ENCODE data around the gene EEF1G. TPM values are rescaled to one million over a fixed set of nuclear protein-coding genes. Genes with fewer than 3 reads are reported as not detected.
A peak's percentile ranks its signal among the peaks of the same experiment; 100 is the strongest.

The EEF1G gene
- total and polyA plus RNA-seq, 2 of the 13 experiments (the other 11 are each of a cell fraction or from before 2014, with no cell fraction given): 1,787 to 2,144 TPM

DNA sequence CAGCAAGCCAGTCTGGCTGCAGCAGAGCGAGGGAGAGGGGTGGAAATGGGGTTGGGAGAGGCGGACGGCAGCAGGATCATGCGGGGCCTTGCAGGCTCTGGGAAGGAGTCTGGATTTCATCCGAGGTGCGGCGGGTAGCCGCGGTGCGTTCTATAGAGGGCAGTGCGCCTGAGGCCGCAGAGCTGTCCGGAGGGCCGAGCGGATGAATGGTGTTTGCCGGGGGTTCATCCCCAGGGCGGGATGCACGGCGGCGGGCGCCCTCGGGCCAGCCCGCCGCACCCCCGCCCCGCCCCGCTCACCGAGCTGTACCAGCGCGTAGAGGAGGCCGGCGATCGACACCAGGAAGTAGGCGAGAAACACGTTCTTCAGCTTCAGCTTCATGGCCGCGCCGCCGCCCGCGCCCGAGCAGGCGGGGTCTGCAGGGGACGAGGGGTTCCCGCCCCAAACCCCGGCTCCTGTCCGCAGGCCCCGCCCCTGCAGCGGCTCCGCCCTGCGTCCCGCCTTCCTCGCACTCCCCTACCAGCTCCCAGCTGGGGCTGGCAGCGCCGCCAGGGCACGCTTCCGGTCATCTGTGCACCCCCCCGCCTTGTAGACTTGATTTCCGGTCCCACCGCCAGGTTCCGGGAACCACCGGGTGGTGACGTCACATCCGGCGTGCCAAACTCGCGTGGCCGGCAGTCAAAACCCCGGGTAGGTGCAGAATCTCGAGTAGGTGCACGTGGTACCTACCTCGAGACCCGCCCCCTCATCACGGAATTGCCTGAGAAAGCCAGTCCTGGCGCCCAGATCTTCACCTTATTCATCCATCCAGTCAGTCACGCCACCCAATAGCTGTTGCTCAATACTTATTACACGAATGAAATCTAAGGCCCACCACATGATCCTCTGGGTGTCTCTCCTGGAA lies 48.1 kb upstream of the EEF1G start, which contains the start of gene B3GAT3 (continued):
- TF ChIP-seq, protein P1, sequence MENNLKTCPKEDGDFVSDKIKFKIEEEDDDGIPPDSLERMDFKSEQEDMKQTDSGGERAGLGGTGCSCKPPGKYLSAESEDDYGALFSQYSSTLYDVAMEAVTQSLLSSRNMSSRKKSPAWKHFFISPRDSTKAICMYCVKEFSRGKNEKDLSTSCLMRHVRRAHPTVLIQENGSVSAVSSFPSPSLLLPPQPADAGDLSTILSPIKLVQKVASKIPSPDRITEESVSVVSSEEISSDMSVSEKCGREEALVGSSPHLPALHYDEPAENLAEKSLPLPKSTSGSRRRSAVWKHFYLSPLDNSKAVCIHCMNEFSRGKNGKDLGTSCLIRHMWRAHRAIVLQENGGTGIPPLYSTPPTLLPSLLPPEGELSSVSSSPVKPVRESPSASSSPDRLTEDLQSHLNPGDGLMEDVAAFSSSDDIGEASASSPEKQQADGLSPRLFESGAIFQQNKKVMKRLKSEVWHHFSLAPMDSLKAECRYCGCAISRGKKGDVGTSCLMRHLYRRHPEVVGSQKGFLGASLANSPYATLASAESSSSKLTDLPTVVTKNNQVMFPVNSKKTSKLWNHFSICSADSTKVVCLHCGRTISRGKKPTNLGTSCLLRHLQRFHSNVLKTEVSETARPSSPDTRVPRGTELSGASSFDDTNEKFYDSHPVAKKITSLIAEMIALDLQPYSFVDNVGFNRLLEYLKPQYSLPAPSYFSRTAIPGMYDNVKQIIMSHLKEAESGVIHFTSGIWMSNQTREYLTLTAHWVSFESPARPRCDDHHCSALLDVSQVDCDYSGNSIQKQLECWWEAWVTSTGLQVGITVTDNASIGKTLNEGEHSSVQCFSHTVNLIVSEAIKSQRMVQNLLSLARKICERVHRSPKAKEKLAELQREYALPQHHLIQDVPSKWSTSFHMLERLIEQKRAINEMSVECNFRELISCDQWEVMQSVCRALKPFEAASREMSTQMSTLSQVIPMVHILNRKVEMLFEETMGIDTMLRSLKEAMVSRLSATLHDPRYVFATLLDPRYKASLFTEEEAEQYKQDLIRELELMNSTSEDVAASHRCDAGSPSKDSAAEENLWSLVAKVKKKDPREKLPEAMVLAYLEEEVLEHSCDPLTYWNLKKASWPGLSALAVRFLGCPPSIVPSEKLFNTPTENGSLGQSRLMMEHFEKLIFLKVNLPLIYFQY (CRISPR knock-in tag; IDR thresholded peaks at IDR 0.05; ENCODE audit: borderline replicate concordance): no peak; the same call in 1 of the 2 replicates
- no peak; the same call in 1 of the 2 replicates for TF ChIP-seq ZNF724P (CRISPR knock-in tag; IDR thresholded peaks at IDR 0.05; ENCODE audit: borderline replicate concordance)
- peak; percentile 14; the same call in 1 of the 2 replicates for TF ChIP-seq AKAP8 (CRISPR knock-in tag; IDR thresholded peaks at IDR 0.05)
- TF ChIP-seq BHLHE40 (IDR thresholded peaks at IDR 0.05; ENCODE audit: low read length): peak; percentile 61; the same call in 1 of the 2 replicates
- TF ChIP-seq, protein P2, sequence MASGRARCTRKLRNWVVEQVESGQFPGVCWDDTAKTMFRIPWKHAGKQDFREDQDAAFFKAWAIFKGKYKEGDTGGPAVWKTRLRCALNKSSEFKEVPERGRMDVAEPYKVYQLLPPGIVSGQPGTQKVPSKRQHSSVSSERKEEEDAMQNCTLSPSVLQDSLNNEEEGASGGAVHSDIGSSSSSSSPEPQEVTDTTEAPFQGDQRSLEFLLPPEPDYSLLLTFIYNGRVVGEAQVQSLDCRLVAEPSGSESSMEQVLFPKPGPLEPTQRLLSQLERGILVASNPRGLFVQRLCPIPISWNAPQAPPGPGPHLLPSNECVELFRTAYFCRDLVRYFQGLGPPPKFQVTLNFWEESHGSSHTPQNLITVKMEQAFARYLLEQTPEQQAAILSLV (CRISPR knock-in tag; IDR thresholded peaks at IDR 0.05; ENCODE audit: borderline replicate concordance): no peak
- peak; percentile 84; the same call in 1 of the 2 replicates for TF ChIP-seq ZNF598 (CRISPR knock-in tag; IDR thresholded peaks at IDR 0.05; ENCODE audit: borderline replicate concordance)
- peak; percentile 71 for TF ChIP-seq FOXA3 (CRISPR knock-in tag; IDR thresholded peaks at IDR 0.05)
- TF ChIP-seq MTA3 (CRISPR knock-in tag; IDR thresholded peaks at IDR 0.05): no peak
- TF ChIP-seq, protein P3, sequence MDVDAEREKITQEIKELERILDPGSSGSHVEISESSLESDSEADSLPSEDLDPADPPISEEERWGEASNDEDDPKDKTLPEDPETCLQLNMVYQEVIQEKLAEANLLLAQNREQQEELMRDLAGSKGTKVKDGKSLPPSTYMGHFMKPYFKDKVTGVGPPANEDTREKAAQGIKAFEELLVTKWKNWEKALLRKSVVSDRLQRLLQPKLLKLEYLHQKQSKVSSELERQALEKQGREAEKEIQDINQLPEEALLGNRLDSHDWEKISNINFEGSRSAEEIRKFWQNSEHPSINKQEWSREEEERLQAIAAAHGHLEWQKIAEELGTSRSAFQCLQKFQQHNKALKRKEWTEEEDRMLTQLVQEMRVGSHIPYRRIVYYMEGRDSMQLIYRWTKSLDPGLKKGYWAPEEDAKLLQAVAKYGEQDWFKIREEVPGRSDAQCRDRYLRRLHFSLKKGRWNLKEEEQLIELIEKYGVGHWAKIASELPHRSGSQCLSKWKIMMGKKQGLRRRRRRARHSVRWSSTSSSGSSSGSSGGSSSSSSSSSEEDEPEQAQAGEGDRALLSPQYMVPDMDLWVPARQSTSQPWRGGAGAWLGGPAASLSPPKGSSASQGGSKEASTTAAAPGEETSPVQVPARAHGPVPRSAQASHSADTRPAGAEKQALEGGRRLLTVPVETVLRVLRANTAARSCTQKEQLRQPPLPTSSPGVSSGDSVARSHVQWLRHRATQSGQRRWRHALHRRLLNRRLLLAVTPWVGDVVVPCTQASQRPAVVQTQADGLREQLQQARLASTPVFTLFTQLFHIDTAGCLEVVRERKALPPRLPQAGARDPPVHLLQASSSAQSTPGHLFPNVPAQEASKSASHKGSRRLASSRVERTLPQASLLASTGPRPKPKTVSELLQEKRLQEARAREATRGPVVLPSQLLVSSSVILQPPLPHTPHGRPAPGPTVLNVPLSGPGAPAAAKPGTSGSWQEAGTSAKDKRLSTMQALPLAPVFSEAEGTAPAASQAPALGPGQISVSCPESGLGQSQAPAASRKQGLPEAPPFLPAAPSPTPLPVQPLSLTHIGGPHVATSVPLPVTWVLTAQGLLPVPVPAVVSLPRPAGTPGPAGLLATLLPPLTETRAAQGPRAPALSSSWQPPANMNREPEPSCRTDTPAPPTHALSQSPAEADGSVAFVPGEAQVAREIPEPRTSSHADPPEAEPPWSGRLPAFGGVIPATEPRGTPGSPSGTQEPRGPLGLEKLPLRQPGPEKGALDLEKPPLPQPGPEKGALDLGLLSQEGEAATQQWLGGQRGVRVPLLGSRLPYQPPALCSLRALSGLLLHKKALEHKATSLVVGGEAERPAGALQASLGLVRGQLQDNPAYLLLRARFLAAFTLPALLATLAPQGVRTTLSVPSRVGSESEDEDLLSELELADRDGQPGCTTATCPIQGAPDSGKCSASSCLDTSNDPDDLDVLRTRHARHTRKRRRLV (CRISPR knock-in tag; IDR thresholded peaks at IDR 0.05): peak; percentile 73
- TF ChIP-seq, protein P4, sequence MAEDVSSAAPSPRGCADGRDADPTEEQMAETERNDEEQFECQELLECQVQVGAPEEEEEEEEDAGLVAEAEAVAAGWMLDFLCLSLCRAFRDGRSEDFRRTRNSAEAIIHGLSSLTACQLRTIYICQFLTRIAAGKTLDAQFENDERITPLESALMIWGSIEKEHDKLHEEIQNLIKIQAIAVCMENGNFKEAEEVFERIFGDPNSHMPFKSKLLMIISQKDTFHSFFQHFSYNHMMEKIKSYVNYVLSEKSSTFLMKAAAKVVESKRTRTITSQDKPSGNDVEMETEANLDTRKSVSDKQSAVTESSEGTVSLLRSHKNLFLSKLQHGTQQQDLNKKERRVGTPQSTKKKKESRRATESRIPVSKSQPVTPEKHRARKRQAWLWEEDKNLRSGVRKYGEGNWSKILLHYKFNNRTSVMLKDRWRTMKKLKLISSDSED (CRISPR knock-in tag; IDR thresholded peaks at IDR 0.05): no peak
- peak; percentile 70; the same call in 1 of the 2 replicates for TF ChIP-seq ZNF160 (CRISPR knock-in tag; IDR thresholded peaks at IDR 0.05)
- no peak; the same call in none of the 2 replicates for TF ChIP-seq ZNF670 (CRISPR knock-in tag; IDR thresholded peaks at IDR 0.05; ENCODE audit: borderline replicate concordance)
- TF ChIP-seq FOXP1 (IDR thresholded peaks at IDR 0.05): no peak
- no peak for TF ChIP-seq FOXP1 (CRISPR knock-in tag; IDR thresholded peaks at IDR 0.05)
- peak; percentile 20 for TF ChIP-seq RAD21 (CRISPR knock-in tag; IDR thresholded peaks at IDR 0.05)
- TF ChIP-seq ZNF253 (CRISPR knock-in tag; IDR thresholded peaks at IDR 0.05; ENCODE audit: borderline replicate concordance): 0 out of 2 replicates have a peak, but pooled peaks have one; percentile 67
- TF ChIP-seq JUN (CRISPR knock-in tag; IDR thresholded peaks at IDR 0.05): no peak
- TF ChIP-seq ZIK1 (CRISPR knock-in tag; IDR thresholded peaks at IDR 0.05; ENCODE audit: borderline replicate concordance, low read depth): peak; percentile 82; the same call in 1 of the 2 replicates

Measured in HepG2 (cell line).